HCT116 (cell line): ENCODE measurements around the gene HS6ST3. TPM values are rescaled to one million over a fixed set of nuclear protein-coding genes. Genes with fewer than 3 reads are reported as not detected.

Experiments used
- ATAC-seq: fragments of 200-7000 bp; cut with Tn5 transposase; 2 replicates; pipeline ENCODE4 v1.9.1; 2020; ENCODE audit warnings: mild to moderate bottlenecking, moderate library complexity
- BruUV-seq: library from RNA; stranded (reverse); fragments of 400-500 nt; replicated peaks from 2 replicates; lab custom pipeline; 2021; lab: Mats Ljungman, UMichigan
- CTCF ChIA-PET: fragments of 300-600 bp; sonication (Branson Sonifier 250); formaldehyde crosslinking; loops from one replicate; lab custom pipeline; 2021; ENCODE audit warnings: antibody characterized with exemption; lab: Charles Lee
- POLR2A ChIA-PET: fragments of 300-600, 350-600 bp; sonication (Branson Sonifier 250); formaldehyde crosslinking; loops from one replicate; lab custom pipeline; 2021; ENCODE audit warnings: antibody characterized with exemption; lab: Charles Lee
- RAD21 ChIA-PET, 2 experiments: fragments of 300-600 bp; sonication (Branson Sonifier 250); formaldehyde crosslinking; loops; one replicate each; lab custom pipeline; 2023; ENCODE audit warnings: low total read pairs in 2 of 2; ENCODE audit not compliant: uncharacterized antibody in 2 of 2, unreplicated experiment in 2 of 2, low non-redundant PET in 1 of 2; lab: Charles Lee
- DNase-seq: peaks from one replicate; pipeline ENCODE4 v3.0.0-alpha.2; 2010; ENCODE audit warnings: low read depth, low spot score
- H2AFZ ChIP-seq: fragments of 200-600 bp; shearing (Covaris generic), sonication (generic); 2 replicates; pipeline ENCODE4 v1.6.1; 2017; ENCODE audit warnings: low read depth, mixed run types, mixed read lengths, antibody characterized with exemption, low read length; ENCODE audit not compliant: poor library complexity, severe bottlenecking
- H3K27ac ChIP-seq: 2 replicates; pipeline ENCODE4 v1.5.1; 2012; ENCODE audit warnings: low read depth, low read length
- H3K27me3 ChIP-seq: fragments of 200-600 bp; sonication (generic); 2 replicates; pipeline ENCODE4 v1.6.1; 2016; ENCODE audit warnings: mixed run types, low read length, mixed read lengths; ENCODE audit not compliant: insufficient read depth
- H3K36me3 ChIP-seq, 2 experiments: fragments of 200-500 bp in 1 of 2; fragments of 200-600 bp in 1 of 2; sonication (Bioruptor generic) in 1 of 2; sonication (generic) in 1 of 2; 2 replicates each; pipeline versions ENCODE4 v1.5.1 to v1.6.1; 2014 to 2016; ENCODE audit warnings: low read length in 2 of 2, inconsistent platforms in 1 of 2, mixed read lengths in 1 of 2, mixed run types in 1 of 2; ENCODE audit not compliant: insufficient read depth in 2 of 2, control insufficient read depth in 1 of 2
- H3K4me1 ChIP-seq, 2 experiments: fragments of 200-600 bp in 1 of 2; sonication (generic) in 1 of 2; 2 replicates each; pipeline versions ENCODE4 v1.5.1 to v1.6.1; 2012 to 2017; ENCODE audit warnings: low read length in 2 of 2, inconsistent platforms in 1 of 2, mild to moderate bottlenecking in 1 of 2, mixed read lengths in 1 of 2, mixed run types in 1 of 2, moderate library complexity in 1 of 2; ENCODE audit not compliant: insufficient read depth in 2 of 2, control insufficient read depth in 1 of 2
- H3K4me2 ChIP-seq: fragments of 200-600 bp; sonication (generic); 2 replicates; pipeline ENCODE4 v1.6.1; 2017; ENCODE audit warnings: mixed run types, low read length, mixed read lengths
- H3K4me3 ChIP-seq, 2 experiments: fragments of 200-600 bp in 1 of 2; sonication (generic) in 1 of 2; replicated peaks in 1 of 2; 2 replicates each; pipeline ENCODE4 v1.5.1; 2011 to 2016; ENCODE audit warnings: low read length in 2 of 2, control low read depth in 1 of 2, low read depth in 1 of 2, mild to moderate bottlenecking in 1 of 2, mixed read lengths in 1 of 2, mixed run types in 1 of 2
- H3K79me2 ChIP-seq: fragments of 200-600 bp; sonication (generic); 2 replicates; pipeline ENCODE4 v1.6.1; 2017; ENCODE audit warnings: mild to moderate bottlenecking, mixed run types, low read length, moderate library complexity, mixed read lengths; ENCODE audit not compliant: insufficient read depth
- H3K9ac ChIP-seq: fragments of 200-600 bp; sonication (generic); 2 replicates; pipeline ENCODE4 v1.6.1; 2016; ENCODE audit warnings: low read length, mixed read lengths
- H3K9me2 ChIP-seq: fragments of 200-600 bp; sonication (generic), shearing (Covaris generic); 2 replicates; pipeline ENCODE4 v1.6.1; 2017; ENCODE audit warnings: mixed run types, mild to moderate bottlenecking, moderate library complexity; ENCODE audit not compliant: insufficient read depth
- H3K9me3 ChIP-seq, 2 experiments: fragments of 200-500 bp in 1 of 2; fragments of 200-600 bp in 1 of 2; sonication (Bioruptor generic) in 1 of 2; sonication (generic) in 1 of 2; 2 replicates each; pipeline ENCODE4 v1.6.1; 2014 to 2017; ENCODE audit warnings: low read length in 2 of 2, mixed read lengths in 2 of 2, inconsistent platforms in 1 of 2, low read depth in 1 of 2, mild to moderate bottlenecking in 1 of 2, mixed run types in 1 of 2, moderate library complexity in 1 of 2; ENCODE audit not compliant: control insufficient read depth in 1 of 2, insufficient read depth in 1 of 2
- H4K20me1 ChIP-seq: fragments of 200-600 bp; sonication (generic), shearing (Covaris generic); 2 replicates; pipeline ENCODE4 v1.6.1; 2017; ENCODE audit warnings: mixed run types, mild to moderate bottlenecking, moderate library complexity; ENCODE audit not compliant: insufficient read depth
- CEBPB ChIP-seq: IDR thresholded peaks from 2 replicates; pipeline ENCODE4 v1.6.1; 2012; ENCODE audit warnings: low read depth
- EGR1 ChIP-seq: IDR thresholded peaks from 2 replicates; pipeline ENCODE4 v1.6.1; 2012; ENCODE audit warnings: low read depth
- ELF1 ChIP-seq: IDR thresholded peaks from 2 replicates; pipeline ENCODE4 v1.6.1; 2012; ENCODE audit warnings: low read depth, borderline replicate concordance
- FOSL1 ChIP-seq: IDR thresholded peaks from 2 replicates; pipeline ENCODE4 v1.6.1; 2012; ENCODE audit warnings: low read depth
- JUND ChIP-seq: IDR thresholded peaks from 2 replicates; pipeline ENCODE4 v1.6.1; 2012
- POLR2A ChIP-seq: IDR thresholded peaks from 2 replicates; pipeline ENCODE4 v1.7.0; 2011; ENCODE audit warnings: borderline replicate concordance; ENCODE audit not compliant: insufficient read depth, insufficient read length; ENCODE audit errors: extremely low read depth
- RAD21 ChIP-seq: IDR thresholded peaks from 2 replicates; pipeline ENCODE4 v1.6.1; 2012; ENCODE audit warnings: low read depth, mild to moderate bottlenecking
- SRF ChIP-seq: IDR thresholded peaks from 2 replicates; pipeline ENCODE4 v1.6.1; 2012; ENCODE audit warnings: low read depth
- YY1 ChIP-seq: IDR thresholded peaks from 2 replicates; pipeline ENCODE4 v1.6.1; 2011; ENCODE audit warnings: low read length, low read depth, moderate library complexity, mild to moderate bottlenecking; ENCODE audit not compliant: insufficient replicate concordance; ENCODE audit errors: extremely low read depth
- ZFX ChIP-seq: fragments of 450-650 bp; IDR thresholded peaks from 2 replicates; pipeline ENCODE4 v1.6.1; 2017
- intact Hi-C: fragments of 100-400 bp; cut with micrococcal nuclease; formaldehyde crosslinking; loops from 2 replicates; pipeline ENCODE4 v1.10.0; 2022
- total RNA-seq: library from RNA; stranded (reverse); gene quantifications from one replicate; pipeline ENCODE4 v1.2.1, GENCODE V29; 2021; ENCODE audit not compliant: unreplicated experiment
- TF ChIP-seq, protein P1 (sequence below): IDR thresholded peaks from 2 replicates; pipeline ENCODE4 v1.6.1; 2012
- TF ChIP-seq, protein P2 (sequence below): IDR thresholded peaks from 2 replicates; pipeline ENCODE4 v1.6.1; 2012; ENCODE audit warnings: low read depth

HS6ST3 gene
- total RNA-seq, 1 experiment from 2014 or later = 0.10 TPM

DNA sequence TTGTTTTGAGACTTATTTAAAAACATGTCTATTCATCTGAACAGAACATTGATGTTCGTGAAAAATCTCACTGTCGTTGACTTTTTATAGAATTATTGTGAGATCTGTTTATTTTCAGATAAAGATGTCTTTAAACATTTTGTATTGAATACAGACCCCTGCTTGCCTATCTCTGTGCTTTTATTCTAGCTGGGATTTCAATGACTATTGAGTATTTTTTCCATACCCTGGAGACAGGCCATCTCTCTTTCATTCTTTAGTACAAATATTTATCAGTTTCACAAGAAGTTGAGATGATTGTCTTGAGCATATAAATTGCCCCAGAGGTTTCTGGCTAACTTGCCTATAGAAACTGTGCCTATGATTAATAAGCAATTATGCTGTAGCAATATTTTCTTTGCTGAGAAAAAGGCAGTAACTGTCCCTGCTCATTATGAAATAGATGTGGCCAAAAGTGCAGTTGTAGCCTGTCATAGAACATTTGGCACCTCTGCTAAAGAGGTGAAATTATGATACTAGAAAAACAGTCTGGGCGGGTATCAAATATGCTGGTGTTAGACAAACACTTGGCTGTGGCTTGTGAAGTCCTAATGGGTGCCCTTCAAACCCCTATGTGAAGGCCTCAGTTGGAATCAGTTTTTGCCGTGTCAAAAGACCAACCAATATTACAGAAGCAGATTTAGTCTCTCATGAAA is 360.6 kb downstream of the HS6ST3 start:
- Histone ChIP-seq H2AFZ (no peak overlapping the region), H3K27ac (no peak overlapping the region), H3K4me1 (no peaks in the 10 kb centered on the region), H3K9ac (no peak overlapping the region), H3K4me3 (no peak overlapping the region), H3K9me3 (no peaks in the 10 kb centered on the region), H3K27me3 (peaks cover 11% of the 10 kb centered on the region; the same call in 1 of the 2 replicates), H3K9me2 (no peaks in the 10 kb centered on the region), H3K79me2 (no peaks in the 10 kb centered on the region), H4K20me1 (no peaks in the 10 kb centered on the region), H3K36me3 (no peaks in the 10 kb centered on the region), H3K4me2 (no peak overlapping the region)
- intact Hi-C loops = no loop called here
- TF ChIP-seq RAD21 (no peak), EGR1 (no peak), YY1 (no peak), FOSL1 (no peak), POLR2A (no peak), ELF1 (no peak), JUND (no peak), SRF (no peak)
- ChIA-PET CTCF (no interaction called here), RAD21 (no interaction called here), POLR2A (no interaction called here)
- no peak for DNase-seq
- no TSS peak for BruUV-seq
- no peak for ATAC-seq

DNA sequence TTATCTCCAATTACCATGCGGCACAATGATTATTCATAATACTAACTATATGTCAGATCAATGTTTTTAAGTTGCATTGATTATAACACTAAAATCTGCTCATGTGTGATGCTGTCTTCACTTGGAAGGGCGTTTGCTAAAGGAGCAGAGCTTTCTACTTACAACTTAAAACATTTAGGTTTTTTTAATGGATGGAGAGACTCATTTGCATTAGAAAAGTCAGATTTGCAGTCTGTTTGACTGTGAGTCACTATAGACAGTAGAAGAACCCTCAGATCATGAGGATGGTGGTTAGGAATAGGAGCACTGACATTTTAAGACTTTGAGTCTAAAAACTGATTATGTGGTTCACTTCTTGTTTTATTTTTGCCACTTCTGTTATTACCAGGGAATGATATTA is 364.6 kb downstream of the HS6ST3 start:
- CTCF ChIA-PET = no interaction called here
- H3K9me2 ChIP-seq = no peaks in the 10 kb centered on the region
- intact Hi-C loops = no loop called here
- no peaks in the 10 kb centered on the region for H3K79me2 ChIP-seq
- H3K36me3 ChIP-seq = no peaks in the 10 kb centered on the region
- no peak overlapping the region for H3K4me2 ChIP-seq
- no peak overlapping the region for H3K4me3 ChIP-seq
- no peak for DNase-seq
- H3K9me3 ChIP-seq = no peaks in the 10 kb centered on the region
- RAD21 ChIA-PET = no interaction called here
- no peak overlapping the region for H3K27ac ChIP-seq
- no TSS peak for BruUV-seq
- no peaks in the 10 kb centered on the region for H4K20me1 ChIP-seq
- no peak for ATAC-seq
- H3K4me1 ChIP-seq = no peaks in the 10 kb centered on the region
- peaks cover 4% of the 10 kb centered on the region; the same call in 1 of the 2 replicates for H3K27me3 ChIP-seq
- H2AFZ ChIP-seq = no peak overlapping the region
- TF ChIP-seq, protein P1, sequence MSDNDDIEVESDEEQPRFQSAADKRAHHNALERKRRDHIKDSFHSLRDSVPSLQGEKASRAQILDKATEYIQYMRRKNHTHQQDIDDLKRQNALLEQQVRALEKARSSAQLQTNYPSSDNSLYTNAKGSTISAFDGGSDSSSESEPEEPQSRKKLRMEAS = no peak
- TF ChIP-seq ZFX (no peak), RAD21 (no peak), CEBPB (no peak), JUND (no peak), EGR1 (no peak)
- TF ChIP-seq, protein P2, sequence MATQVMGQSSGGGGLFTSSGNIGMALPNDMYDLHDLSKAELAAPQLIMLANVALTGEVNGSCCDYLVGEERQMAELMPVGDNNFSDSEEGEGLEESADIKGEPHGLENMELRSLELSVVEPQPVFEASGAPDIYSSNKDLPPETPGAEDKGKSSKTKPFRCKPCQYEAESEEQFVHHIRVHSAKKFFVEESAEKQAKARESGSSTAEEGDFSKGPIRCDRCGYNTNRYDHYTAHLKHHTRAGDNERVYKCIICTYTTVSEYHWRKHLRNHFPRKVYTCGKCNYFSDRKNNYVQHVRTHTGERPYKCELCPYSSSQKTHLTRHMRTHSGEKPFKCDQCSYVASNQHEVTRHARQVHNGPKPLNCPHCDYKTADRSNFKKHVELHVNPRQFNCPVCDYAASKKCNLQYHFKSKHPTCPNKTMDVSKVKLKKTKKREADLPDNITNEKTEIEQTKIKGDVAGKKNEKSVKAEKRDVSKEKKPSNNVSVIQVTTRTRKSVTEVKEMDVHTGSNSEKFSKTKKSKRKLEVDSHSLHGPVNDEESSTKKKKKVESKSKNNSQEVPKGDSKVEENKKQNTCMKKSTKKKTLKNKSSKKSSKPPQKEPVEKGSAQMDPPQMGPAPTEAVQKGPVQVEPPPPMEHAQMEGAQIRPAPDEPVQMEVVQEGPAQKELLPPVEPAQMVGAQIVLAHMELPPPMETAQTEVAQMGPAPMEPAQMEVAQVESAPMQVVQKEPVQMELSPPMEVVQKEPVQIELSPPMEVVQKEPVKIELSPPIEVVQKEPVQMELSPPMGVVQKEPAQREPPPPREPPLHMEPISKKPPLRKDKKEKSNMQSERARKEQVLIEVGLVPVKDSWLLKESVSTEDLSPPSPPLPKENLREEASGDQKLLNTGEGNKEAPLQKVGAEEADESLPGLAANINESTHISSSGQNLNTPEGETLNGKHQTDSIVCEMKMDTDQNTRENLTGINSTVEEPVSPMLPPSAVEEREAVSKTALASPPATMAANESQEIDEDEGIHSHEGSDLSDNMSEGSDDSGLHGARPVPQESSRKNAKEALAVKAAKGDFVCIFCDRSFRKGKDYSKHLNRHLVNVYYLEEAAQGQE = no peak
- POLR2A ChIA-PET = no interaction called here
- no peak overlapping the region for H3K9ac ChIP-seq
